Measurements from ENCODE around the gene FAM83B.
"Not testable (repeated sequence)": the region's sequence is repeated elsewhere in the genome, so short reads cannot be mapped to it uniquely, and the experiment has no call there.

The FAM83B gene, protein sequence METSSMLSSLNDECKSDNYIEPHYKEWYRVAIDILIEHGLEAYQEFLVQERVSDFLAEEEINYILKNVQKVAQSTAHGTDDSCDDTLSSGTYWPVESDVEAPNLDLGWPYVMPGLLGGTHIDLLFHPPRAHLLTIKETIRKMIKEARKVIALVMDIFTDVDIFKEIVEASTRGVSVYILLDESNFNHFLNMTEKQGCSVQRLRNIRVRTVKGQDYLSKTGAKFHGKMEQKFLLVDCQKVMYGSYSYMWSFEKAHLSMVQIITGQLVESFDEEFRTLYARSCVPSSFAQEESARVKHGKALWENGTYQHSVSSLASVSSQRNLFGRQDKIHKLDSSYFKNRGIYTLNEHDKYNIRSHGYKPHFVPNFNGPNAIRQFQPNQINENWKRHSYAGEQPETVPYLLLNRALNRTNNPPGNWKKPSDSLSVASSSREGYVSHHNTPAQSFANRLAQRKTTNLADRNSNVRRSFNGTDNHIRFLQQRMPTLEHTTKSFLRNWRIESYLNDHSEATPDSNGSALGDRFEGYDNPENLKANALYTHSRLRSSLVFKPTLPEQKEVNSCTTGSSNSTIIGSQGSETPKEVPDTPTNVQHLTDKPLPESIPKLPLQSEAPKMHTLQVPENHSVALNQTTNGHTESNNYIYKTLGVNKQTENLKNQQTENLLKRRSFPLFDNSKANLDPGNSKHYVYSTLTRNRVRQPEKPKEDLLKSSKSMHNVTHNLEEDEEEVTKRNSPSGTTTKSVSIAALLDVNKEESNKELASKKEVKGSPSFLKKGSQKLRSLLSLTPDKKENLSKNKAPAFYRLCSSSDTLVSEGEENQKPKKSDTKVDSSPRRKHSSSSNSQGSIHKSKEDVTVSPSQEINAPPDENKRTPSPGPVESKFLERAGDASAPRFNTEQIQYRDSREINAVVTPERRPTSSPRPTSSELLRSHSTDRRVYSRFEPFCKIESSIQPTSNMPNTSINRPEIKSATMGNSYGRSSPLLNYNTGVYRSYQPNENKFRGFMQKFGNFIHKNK

DNA sequence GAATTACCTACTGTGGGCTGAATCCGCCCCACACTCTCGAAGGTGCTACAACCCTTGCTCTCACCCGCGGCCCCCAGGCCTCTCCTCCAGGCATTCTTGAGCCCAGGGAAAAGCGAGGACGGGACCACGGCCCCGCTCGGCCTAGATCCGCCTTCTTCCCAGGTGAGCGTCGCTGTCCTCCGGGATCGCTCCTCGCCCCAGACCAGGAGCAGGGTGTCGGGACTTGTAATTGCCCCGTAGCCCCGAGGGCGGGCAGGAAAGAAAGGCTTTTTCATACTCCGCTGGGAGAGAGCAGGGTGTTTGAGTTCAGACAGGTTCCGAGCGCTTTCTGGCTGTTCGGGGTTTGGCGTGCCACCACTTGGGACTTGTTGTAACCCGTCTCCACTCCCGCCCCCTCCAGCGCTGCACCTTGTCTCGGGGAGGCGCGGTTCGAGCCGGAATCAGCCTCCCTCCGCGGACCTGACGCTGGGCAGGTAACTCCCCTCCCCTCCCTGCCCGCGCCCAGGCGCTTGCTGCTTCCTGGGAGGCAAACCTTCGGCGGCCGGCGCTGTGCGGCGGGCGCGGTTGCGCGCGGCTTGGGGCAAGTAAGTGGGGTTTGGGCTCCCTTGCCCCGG is at the start of gene FAM83B:
TSS of gene FAM83B (plus strand) at position 529 of the 614 bp plus-strand sequence. CDS start 23,476 bp downstream, outside the sequence.
- no peak for DNase-seq

DNA sequence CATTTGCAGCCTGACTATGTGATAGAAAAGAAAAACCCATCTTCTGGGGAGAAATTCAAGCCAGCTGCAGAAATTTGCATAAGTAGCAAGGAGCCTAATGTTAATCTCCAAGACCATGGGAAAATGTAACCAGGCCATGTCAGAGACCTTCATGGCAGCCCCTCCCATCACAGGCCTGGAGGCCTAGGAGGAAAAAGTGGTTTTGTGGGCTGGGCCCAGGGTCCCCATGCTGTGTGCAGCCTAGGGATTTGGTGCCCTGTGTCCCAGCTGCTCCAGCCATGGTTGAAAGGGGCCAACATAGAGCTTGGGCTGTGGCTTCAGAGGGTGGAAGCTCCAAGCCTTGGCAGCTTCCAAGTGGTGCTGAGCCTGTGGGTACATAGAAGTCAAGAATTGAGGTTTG is 49.7 kb upstream of the FAM83B start:
- DNase-seq: not testable (repeated sequence)

DNA sequence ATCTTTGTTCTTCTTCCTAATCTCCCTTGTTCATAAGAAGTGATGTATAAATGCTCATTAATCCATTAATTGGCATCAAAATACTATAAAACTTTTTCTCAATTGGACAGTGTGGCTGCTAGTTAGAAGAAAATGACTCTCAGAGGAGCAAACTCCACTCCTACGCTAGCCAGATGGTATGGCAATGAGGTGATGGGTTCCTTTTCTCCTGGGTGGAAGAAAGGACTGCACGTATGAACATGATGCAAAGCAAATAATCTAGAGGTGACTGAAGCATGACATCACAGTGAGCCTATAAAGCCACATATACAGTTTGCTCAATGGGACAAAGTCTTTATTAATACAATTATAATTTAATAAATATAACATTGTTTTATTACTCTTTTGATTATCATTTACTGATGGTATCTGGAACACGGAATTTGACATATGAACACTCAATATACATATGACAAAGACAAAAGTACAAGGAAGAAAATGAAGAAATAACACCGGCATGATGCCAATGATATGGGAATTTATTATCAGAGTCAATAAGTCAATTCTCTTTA is 46.4 kb upstream of the FAM83B start:
- no peak for DNase-seq

DNA sequence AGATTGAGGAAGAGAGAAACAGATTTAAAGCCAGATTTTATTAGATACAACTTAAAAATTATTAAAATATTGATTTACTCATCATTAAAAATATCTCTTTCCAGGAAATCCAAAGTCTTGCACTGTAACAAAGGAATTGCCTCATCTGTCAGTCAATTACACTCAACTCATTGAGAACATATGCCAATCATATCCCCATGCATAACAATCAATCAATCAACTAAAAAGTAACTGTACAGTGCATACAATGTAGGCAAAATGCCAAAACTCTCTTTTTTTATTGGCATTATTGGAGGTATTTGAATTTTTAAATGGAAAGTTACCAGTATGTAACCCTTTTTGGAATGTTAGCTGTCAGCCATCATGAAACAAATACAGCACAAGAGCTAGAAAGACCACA is 45.3 kb upstream of the FAM83B start:
- DNase-seq: no peak

DNA sequence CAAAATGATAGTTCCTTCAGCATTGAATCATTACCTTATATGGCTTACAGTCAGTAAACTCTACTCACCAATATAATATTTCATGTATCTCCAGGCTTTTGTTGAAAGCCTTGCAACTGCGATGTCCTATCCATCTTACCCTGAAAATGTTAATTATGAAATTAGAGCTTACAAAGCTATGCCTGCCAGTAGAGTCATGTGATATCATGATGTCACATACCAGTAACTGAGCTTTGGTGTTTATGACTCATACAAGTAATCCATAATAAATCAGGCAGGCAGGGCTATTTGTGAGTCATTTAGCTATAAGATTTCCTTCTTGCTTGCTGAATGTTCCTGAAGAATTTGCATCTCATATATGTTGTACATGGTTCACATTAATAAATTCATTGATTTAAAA is 44.9 kb upstream of the FAM83B start:
- DNase-seq: peak; percentile 92

DNA sequence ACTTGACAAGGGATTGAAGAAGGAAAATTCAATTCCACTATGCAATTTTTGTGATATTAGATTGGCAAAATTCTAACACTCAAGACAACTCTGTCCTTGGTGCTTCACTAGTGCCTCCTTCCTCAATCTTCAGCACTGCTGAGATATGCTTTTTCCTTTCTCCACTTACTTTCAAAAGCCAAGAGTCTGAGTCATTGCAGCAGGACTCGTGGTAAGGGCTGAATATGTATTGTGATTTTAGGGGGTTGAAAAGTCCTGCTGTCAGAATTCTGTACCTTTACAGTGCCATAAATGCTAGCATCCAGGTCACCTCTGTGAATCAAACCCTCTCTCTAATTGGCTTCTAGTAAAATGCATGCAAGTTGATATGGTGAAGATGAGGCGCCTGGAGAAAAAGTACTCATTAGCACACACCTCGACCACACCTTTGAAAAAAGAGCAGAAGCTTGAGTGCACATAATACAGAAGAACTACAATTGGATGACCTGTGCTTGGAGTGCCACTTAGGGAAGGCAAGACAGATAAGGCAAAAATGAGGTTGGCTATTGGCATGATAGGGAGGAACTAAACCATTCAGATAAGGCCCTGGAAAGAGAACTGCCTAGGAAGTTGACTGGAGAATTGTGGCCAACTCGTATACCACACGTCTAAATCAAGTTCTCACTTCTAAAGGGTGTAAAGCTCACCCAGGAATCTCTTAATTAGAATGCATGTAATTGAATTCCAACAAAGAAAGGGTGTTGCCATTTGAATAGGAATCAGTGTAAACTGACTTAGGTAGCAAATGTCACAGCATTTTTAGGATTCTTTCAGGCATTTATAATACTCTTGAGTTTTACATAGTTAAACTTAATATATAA is 43.6 kb upstream of the FAM83B start:
- peak; percentile 78 for DNase-seq

DNA sequence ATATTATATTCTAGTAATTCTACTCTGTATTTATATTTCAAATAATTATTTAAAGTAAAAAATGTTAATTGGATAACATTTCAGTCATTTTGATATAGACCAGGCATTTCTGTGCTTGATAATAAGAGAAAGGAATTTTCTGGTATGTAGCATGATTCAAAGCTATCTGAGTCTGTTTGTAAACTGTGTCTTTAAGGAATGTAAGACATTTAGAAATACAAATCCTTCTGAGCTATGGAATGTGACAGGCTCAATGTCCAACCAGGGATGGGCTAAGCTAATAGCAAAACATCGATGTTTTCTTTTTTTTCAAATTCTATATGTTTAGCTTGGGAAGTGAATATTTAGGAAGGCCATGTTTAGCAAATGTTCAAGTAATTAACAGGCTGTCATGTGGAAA is 41.5 kb upstream of the FAM83B start:
- DNase-seq: peak; percentile 52

DNA sequence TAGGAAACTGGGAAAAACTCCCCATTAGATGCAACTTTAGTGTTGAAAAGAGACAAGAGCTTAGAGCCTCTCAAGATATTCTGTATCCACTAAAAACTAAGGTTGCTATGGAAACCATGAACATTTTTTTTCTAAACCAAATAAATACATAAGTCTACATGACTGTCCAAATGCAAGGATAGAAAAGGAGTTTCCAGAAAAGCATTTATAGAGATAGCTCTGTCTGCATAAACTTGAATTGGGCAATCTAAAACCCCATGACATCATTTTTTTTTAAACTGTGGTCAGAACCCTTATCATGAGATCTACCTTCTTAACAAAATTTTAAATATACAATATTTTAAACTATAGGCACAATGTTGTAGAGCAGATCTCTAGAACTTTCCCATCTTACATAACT is 36.4 kb upstream of the FAM83B start:
- DNase-seq: no peak

DNA sequence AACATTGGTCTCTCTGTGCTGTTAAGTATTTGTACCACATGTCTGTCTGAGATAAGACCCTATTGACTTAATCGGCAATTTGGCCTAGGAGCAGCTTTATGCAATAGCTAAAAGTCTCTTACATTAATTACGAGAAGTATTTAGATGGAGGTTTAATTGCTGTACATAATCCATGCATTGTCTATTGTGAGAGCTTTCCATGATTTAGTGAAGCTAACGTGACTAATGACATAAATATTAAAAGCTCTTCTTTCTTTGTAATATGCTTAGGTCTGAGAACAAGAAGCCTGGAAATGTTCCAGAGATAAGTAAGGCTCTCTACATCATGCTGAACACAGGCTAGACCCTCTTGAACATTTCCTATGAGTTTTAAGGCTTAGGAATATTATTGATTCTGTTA is 32.7 kb upstream of the FAM83B start:
- DNase-seq: peak; percentile 35

DNA sequence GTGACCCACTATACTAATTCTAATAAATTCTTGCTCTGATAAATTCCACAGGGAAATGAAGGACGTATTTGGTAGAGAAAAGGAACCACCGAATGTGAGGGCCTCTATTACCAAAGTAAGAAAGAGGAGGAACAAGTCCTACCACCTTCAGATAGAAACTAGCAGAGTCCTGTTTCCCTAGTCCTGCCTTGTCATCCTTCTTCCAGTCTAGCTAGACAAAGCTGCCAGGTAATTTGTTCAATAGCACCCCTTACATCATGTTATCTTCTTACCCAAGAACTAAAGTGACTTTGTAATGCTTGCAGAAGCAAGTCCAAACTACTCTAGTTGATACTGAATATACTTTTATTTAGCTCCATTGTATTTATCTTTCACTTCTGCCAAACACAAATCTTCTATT is 29.3 kb upstream of the FAM83B start:
- DNase-seq: no peak

DNA sequence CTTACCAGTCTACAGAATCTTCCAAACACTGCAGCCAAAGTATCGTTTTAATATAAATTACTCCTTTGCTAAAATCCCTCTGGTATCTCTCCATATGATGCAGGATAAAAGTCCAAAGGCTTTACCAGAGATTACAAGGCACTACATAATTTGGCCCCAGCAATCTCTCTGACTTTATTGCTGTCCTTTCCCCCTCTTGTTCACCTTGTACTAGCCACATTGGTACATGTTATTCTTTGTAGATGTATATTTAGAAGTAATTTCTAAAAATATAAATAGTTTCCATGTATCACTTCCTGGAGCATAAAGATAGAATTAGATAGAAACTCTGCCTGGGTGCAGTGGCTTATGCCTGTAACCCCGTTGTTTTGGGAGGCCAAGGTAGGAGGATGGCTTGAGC is 28.7 kb upstream of the FAM83B start:
- no peak for DNase-seq

DNA sequence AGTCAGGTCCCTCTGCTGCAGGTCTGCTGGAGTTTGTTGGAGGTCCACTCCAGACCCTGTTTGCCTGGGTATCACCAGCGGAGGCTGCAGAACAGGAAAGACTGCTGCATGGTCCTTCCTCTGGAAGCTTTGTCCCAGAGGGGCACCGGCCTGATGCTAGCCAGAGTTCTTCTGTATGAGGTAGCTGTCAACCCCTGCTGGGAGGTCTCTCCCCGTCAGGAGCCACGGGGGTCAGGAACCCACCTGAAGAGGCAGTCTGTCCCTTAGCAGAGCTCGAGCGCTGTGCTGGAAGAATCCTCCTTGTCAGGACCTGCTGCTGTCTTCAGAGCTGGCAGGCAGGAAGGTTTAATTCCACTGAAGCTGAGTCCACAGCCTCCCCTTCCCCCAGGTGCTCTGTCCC is 22.3 kb upstream of the FAM83B start:
- DNase-seq: not testable (repeated sequence)

DNA sequence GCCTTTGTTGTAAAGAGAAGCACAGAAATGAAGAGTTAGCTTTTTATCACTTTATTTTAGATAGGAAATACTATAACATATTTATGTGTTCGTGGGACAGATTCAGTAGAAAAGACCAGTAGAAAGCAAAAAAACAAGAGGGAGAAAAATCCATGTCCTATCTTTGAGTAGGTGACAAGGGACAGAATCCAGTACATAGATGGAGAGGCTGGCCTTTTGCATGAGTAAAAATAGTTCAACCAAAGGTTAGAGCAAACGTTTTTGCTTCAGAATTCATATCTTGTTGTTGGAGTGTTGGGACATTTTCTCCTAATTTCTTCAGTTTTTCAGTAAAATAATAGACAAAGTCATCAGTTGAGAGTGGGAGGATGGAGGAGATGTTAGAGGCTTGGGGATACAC is 19.6 kb upstream of the FAM83B start:
- no peak for DNase-seq

DNA sequence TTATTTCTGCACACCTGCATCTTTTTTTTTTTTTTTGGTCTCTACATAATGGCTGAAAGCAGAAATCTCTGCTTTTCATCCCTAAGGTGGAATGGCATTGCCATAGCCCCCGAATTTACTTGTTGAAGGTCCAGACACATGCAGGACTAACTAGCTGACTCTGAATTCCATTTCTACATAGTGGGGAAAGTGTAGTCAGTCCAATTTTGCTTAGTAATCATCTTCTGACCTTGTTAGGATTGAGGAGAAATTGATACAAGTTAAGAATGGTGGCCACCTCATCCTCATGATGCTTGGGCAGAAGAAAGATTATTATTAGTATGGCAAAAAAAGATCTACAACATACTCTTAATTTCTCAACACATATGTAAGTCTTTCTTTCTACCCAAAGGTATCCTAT is 16.4 kb upstream of the FAM83B start:
- no peak for DNase-seq

DNA sequence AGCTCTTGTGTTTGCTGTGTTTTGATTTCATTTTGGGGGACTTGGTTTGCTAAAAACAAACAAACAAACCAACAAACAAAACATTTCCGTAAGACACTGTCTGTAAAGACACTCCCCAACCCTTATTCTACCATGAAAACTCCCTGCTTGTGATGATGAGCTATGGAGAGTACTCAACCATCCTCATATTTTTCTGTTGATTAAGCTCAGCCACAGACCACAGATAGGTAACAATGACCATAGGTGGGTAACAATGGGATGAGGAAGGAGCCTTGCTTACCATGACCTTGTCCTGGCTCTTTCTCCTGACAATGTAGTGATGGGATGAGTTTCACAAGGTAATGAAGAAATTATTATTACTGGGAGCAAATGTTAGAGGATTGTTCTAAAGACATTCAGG is 11.4 kb upstream of the FAM83B start:
- no peak for DNase-seq

DNA sequence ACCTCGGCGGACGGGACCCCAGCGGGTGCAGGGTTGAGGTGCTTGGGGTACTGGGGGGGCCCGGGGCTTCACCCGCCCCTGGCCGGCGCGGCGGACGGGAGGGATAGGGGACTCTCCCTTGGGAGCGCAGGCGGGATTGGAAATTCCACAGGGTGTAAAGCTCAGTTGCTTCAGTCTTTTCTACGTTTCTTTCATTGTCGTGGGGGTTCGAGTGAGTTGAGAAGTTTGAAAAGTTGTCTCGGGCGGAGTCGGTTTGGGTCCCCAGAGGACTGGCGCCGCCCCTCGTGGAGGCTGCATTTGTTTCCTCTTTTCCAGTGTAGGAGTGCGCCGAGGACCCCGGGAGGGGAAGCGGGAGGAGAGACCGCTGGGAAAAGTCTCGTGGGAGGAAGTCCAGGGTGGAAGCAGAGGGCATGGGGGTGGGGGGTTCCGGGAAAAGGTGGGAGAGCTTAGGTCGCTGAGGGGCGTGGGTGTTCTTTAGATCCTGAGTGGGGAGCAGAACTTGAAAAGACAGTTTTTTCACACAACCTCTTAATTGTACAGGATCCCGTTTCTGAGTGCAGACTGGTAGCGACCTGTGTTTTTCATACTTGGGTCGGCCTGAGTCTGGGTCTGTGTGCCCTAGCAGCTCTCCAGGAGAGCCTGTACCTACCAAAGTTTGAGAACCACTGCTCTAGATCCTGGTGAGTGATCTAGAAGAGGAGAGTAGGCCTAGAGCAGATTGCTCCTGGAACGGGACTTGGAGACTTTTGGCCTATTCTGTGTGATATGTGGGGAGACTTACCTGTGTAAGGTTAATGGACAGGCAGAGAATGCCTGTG is 495 bp downstream of the FAM83B start:
- DNase-seq: no peak

DNA sequence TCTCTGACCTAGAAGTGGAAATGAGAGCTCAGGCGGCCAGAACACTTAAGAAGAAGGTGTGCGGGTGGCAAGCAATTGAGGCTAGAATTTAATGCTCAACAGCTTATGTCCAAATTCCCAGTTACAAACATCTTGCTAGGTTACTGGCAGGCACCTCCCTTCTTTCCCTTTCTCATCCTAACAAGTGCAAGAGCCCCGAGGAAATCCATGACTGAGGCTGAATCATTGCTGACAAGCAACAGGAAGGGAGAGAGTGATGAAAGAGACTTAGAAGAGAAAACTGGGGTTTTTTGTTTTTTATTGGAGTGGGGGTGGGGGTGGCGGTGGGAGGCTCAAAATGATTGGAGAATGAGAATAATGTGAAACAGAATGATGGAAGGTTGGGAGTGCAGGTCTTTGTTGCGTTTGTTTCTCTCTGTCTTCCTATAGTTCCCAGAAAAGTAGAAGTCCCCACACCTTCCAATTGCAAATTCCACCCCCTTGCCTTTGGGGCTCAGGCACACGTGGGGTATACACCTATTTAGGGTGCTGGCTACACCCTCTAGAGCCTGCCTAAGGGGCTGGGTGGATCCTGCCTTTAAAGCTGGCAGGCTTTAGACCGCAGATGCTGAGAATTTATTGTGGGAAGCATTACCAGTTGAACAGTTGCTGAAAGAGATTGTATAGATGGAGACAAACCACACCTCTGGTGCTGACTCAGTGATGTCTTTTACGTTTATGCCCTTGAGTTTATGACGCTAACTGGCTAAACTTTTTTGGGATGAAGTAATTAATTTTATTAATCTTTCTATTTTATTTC is 1.4 kb downstream of the FAM83B start:
- peak; percentile 68 for DNase-seq

DNA sequence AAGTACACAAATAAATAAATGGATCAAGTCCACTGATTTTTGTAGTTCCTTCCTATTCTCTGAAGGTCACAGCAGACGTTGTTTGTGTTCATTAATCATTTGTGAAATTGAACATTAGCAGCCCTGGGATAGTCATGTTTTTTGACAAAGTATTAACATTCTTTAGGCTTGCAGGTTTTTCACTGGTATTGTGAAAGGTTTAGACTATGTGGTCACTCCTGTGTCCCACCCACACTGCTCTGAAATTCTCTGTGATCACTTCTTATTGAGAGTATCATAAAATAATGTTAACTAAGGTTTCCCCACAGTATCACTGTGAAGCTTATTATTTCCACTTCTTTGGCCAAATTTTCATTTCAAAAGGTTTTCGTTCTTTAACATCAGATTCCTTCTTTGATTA is 3.5 kb downstream of the FAM83B start:
- no peak for DNase-seq

DNA sequence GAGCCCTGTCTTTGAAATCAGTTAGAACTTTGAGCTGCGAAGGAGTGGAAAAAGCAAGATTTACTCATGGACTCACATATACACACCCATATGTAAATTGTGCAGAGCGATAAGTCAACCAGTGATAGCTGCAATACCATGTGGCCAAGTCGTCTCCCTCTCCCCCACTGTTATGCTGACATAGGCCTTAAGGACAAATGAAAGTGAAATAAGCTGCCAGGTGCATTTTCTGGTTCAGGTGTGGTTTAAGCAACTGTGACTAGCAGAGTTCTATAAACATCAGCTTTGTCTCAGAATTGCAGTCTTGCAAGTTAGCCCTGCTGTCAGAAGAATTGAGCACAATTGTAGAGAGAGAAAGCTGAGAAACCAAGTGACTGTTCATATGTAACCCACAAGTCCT is 9.6 kb downstream of the FAM83B start:
- DNase-seq: no peak

DNA sequence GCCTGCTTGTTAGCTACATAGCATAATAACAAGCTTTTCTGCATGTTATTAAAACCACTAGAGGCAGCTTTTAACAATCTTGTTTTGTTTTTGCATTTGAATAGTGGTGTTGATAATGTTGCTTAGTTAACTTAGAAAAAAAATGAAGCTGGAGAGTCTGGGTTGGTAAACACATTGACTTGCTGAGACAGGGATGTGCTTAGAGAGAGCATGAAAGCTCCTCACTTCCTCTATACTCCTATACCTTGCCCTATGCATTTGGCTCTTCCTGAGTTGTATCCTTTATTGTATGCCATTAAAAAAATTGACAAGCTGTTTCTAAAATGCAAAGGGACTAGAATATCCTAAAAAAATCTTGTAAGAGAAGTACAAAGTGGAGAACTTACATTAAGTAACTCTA is 13.6 kb downstream of the FAM83B start:
- DNase-seq: no peak

All from HCEC 1CT (cell line).